ENCODE data around the gene ANKS3.
A peak's percentile ranks its signal among the peaks of the same experiment; 100 is the strongest.

ANKS3 gene, protein sequence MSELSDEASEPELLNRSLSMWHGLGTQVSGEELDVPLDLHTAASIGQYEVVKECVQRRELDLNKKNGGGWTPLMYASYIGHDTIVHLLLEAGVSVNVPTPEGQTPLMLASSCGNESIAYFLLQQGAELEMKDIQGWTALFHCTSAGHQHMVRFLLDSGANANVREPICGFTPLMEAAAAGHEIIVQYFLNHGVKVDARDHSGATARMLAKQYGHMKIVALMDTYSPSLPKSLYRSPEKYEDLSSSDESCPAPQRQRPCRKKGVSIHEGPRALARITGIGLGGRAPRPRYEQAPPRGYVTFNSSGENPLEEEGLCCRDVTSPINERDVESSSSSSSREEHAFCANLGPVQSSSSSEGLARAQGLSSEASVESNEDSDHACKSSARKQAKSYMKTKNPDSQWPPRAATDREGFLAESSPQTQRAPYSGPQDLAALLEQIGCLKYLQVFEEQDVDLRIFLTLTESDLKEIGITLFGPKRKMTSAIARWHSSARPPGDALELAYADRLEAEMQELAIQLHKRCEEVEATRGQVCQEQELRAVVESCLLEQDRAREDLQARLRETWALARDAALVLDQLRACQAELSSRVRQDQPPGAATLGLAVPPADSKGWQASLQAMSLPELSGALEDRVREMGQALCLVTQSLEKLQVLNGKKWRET

DNA sequence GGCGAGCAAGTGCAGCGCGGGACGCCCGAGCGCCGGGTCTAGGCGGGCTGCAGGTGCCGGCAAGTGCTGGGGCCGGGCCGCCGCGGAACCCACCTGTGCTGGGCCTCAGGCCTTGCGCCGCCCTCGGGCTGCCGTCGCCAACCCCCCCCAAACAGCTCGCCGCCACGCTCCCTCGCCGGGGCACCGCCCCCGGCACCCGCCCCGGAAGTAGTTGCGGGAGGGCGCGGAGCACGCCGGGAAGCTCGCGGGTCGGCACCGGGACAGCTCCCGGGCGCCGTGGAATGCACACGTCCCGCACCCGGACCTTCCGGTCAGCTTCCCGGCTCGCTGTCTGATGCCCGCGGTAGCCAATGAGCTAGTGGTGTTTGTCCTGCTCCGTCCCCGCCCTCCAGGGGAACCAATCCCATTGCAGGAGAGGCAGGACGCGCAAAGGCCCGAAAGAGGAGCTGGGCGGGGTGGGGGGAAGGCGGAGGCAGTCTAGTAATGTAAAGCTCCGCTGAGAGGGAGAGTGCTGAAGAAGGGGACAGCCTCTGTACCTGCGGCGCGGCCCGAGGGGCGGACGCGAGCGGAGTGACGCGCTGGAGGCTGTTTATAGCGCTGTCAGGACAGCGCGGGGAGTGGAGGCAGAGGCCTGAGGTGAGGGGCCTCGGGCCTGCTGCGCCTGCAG lies at the start of gene ANKS3, which contains the start of gene DNAAF8:
Gene ANKS3 (minus strand): TSS at position 209 of the 667 bp plus-strand sequence. CDS start 4,122 bp downstream, outside the sequence.
Gene DNAAF8 (plus strand): TSS at position 475 of the 667 bp plus-strand sequence. CDS start 1,978 bp downstream, outside the sequence.
- intact Hi-C loops (cut with DNase I), result loop anchor here (10.0 kb wide), 1 partner anchor 111 kb away; the partner anchor contains the start of genes GLYR1 and UBN1
- peak; percentile 90 to 98 (median 96) for DNase-seq

GRCh38 chr16:4783251-4783950 lies 49.3 kb upstream of the ANKS3 start:
- DNase-seq, result peak in 21 of 42 donors; percentile 23 to 79 (median 59)
- intact Hi-C loops (cut with DNase I), result no loop called here

- intact Hi-C loops (cut with DNase I), result no loop called here
- DNase-seq, result no peak
These were observed 46.2 kb upstream of the ANKS3 start for GRCh38 chr16:4780235-4780634.

GRCh38 chr16:4778050-4778392 lies 44.0 kb upstream of the ANKS3 start:
- no peak for DNase-seq
- intact Hi-C loops (cut with DNase I), result no loop called here

DNA sequence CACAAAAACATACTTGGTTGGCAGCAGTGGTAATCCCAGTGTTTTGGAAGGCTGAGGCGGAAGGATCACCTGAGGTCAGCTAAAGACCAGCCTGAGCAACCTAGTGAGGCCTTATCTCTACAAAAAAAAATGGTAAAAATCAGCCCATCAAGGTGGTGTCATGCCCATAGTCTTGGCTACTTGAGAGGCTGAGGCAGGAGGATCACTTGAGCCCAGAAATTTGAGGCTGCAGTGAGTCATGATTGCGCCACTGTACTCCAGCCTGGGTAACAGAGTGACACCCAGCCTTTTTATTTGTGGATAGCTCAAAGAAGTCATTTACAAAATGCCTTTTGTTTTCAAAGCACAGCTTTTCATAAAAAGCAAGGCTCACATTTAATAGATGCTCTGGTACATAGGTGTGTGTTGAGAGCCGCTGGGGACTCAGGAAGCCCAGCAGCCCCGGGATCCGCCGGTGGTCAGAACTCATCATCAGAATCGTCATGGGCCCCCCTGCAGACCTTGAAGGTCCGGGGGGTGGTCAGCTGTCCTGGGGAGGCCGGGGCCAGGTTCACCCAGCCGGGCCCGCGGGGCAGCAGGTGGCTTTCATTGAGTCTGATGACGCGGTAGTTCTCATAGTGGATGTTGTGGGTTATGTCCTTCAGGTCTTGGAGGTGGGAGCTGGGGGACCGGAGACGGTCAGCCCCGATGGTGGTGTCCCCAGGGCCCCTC lies 43.4 kb upstream of the ANKS3 start:
- no peak for DNase-seq
- intact Hi-C loops (cut with DNase I), result no loop called here

- DNase-seq, result no peak
- intact Hi-C loops (cut with DNase I), result no loop called here
These were observed 42.2 kb upstream of the ANKS3 start for GRCh38 chr16:4776141-4776705.

DNA sequence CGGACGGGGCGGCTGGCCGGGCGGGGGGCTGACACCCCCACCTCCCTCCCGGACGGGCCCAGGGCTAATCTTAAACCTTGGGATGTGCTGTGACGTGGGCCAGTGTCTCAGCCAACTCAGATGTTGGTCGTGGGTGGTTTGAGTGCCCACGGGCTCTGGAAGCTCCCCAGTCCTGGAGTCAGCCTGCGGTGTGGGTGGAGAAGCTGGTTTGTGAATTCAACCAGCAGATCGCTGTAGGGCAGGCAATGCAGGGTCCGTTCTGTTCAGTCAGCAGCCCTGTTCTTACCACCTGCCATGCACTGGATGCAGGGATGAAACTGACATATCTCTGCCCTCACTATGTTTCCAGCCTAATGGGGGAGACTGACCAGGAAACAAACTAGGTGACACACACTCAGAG lies 40.9 kb upstream of the ANKS3 start:
- DNase-seq, result no peak
- intact Hi-C loops (cut with DNase I), result no loop called here

- DNase-seq, result no peak
- intact Hi-C loops (cut with DNase I), result no loop called here
These were observed 38.3 kb upstream of the ANKS3 start for GRCh38 chr16:4772351-4772750.

DNA sequence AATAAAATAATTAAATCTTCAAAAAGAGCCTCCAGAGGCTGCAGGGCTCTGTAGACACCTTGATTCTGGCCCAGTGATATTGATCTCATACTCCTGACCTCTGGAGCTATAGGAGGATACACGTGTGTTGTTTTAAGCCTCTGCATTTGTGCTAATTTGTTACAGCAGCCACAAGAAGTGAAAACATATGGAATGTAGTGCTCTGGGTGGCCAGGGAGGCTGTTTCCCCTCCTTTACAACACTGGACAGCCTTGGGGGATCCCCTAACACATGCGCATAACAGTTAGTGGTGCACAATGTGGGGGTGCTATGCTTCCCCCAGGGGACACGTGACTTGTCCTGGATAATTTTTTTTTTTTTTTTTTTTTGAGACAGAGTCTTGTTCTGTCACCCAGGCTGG lies 37.6 kb upstream of the ANKS3 start:
- DNase-seq, result no peak
- intact Hi-C loops (cut with DNase I), result no loop called here

- no peak for DNase-seq
- intact Hi-C loops (cut with DNase I), result loop anchor here (5.0 kb wide), 2 partner anchors 33 to 78 kb away; partner anchors contain the start of genes GLYR1, ROGDI and UBN1
These were observed 35.2 kb upstream of the ANKS3 start for GRCh38 chr16:4769306-4769638.

DNA sequence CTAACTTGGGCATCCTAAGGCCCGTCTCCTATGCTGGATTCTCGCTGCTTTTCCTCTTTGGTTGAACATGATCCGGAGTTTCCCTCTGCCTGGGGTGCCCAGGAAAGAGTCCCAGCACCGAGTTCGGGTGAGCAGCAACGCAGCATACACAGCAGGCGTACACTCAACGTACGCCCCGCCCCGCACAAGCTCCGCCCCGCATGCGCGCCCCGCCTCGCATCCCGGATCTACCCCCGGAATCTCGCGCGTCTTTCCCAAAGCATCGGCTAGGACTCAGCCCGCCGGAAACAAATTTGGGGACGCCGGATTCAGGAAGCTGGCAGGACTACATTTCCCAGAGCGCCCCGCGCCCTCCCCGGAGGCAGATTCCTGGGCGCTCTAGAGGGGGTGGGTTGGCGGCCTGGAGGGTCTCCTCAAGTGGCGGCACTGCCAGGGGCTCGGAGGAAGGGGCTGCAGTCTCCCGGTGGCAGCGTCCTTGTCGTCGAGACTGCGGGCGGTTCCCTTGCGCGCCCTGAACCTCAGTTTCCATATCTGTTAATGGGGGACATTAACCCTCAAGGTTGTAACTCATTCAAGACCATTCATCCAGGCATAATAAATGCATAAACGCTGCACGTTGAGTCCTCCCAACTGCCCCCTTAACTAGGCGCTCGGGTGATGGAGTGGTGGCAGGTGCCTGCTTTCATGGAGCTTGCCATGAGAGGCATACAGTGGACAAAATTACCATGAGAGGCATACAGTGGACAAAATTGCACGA lies 34.7 kb upstream of the ANKS3 start:
- intact Hi-C loops (cut with DNase I), result loop anchor here (5.0 kb wide), 2 partner anchors 34 to 79 kb away; partner anchors contain the start of genes GLYR1, ROGDI and UBN1
- DNase-seq, result peak; percentile 95 to 100 (median 98)

DNA sequence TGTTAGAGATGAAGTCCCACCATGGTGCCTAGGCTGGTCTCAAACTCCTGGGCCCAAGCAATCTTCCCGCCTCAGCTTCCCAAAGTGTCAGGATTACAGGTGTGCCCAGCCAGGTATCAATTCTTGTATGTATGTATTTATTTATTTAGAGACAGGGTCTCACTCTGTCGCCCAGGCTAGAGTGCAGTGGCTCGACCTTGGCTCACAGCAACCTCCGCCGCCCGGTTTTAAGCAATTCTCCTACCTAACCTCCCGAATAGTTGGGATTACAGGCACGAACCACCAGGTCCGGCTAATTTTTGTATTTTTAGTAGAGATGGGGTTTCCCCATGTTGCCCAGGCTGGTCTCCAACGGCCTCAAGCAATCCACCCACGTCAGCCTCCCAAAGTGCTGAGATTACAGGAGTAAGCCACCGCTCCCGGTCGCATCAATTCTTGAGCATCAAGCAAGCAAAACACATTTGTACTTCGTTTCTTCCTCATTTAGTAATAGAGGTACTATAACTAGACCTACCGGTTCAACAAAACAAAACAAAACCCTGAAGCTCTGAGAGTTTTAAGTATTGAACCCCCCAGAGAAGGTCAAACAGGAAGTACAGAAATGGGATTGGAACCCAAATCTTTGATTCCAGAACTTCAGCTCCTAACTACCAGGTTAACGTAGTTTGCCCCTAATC lies 33.9 kb upstream of the ANKS3 start:
- intact Hi-C loops (cut with DNase I), result loop anchor here (5.0 kb wide), 2 partner anchors 34 to 79 kb away; partner anchors contain the start of genes GLYR1, ROGDI and UBN1
- DNase-seq, result peak in 2 of 42 donors; percentile 15 to 29

GRCh38 chr16:4766875-4767628 lies 33.0 kb upstream of the ANKS3 start, which contains the start of gene ZNF500:
Gene ZNF500, minus strand, starts transcription at chr16:4767162. Its CDS starts 1,184 bp downstream, at chr16:4765978.
- intact Hi-C loops (cut with DNase I), result loop anchor here (5.0 kb wide), 2 partner anchors 35 to 80 kb away; partner anchors contain the start of genes GLYR1, ROGDI and UBN1
- DNase-seq, result peak; percentile 97 to 100 (median 99)

GRCh38 chr16:4765511-4766474 lies 31.7 kb upstream of the ANKS3 start:
- DNase-seq, result no peak
- intact Hi-C loops (cut with DNase I), result loop anchor here (5.0 kb wide), 2 partner anchors 37 to 82 kb away; partner anchors contain the start of genes GLYR1, ROGDI and UBN1

DNA sequence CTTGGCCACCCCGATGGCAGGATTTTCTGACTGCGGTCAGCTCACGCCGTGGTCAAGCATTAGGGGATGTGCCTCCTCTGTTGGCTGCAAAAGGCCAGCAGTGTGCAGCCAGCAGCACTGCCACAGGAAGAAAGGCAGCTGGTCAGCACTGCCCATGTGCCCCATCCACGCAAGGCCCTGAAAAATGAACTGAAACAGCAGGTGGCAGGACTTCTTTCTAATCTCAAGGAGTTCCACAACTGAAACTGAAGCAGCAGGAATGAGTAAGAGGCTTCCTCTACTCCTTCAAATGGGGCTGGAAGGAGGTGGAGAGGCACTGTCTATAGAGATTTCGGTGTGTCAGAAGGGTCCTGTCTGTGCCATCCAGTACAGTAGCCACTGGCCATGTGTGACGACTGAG lies 29.7 kb upstream of the ANKS3 start:
- intact Hi-C loops (cut with DNase I), result no loop called here
- no peak for DNase-seq

Measured in head of caudate nucleus (tissue), 42 donors.